GM18505 (cell line): ENCODE measurements around the gene PKDREJ.

Experiments used
- ATAC-seq: cut with Tn5 transposase; IDR thresholded peaks from one replicate; pipeline ENCODE4 v1.9.1; 2021; ENCODE audit not compliant: unreplicated experiment
- POLR2A ChIP-seq: IDR thresholded peaks from 4 replicates; pipeline ENCODE4 v1.6.1; 2011; ENCODE audit warnings: borderline replicate concordance; ENCODE audit not compliant: insufficient read depth, insufficient read length; ENCODE audit errors: extremely low read depth

PKDREJ gene

DNA sequence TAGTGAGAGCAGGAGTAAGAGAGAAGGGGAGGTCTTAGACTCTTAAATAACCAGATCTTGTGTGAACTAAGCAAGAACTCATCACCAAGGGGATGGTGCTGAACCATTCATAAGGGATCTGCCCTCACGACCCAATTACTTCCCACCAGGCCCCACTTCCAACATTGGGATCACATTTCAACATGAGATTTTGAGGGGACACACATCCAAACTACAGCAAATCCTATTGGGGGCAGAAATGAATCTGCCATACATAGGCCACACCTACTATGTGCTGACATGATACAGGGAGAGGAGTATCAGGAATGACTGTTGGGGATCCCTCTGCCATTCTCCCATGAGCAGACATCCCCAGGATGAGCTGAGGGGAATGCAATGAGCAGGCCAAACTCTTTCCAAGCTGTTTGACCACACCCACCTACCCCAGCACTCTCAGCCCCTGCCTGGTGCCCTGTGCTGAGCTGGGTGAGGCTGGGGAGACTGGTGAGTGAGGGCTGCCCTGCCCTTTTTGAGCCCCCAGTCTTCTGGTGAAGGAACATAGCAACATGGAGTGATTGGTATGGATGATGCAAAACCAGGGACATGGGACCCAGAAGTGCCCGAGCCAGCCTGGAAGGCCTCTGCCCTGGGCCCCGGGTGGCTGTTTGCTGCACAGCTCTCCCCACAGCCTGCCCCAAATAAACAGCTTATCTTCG is 32.3 kb upstream of the PKDREJ start:
- ATAC-seq, result no peak
- TF ChIP-seq POLR2A, result no peak

DNA sequence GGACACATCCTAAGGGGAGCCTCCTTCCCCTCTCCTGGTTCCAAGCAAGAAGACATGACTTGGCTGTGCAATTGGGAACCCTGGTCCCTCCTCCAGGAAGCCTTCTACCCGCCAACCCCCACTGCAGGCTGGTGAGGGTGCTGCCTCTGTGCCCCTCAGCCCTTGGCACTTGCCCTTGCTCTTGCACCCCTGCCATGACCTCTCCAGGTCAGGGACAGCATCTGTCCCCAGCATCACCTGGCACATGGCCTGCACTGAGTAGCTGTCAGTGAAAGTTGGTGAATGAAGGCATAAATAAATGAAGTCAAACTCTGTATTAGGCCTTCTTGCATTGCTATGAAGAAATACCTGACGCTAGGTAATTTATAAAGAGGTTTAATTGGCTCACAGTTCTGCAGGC is 31.6 kb upstream of the PKDREJ start:
- TF ChIP-seq POLR2A, result no peak
- ATAC-seq, result no peak

DNA sequence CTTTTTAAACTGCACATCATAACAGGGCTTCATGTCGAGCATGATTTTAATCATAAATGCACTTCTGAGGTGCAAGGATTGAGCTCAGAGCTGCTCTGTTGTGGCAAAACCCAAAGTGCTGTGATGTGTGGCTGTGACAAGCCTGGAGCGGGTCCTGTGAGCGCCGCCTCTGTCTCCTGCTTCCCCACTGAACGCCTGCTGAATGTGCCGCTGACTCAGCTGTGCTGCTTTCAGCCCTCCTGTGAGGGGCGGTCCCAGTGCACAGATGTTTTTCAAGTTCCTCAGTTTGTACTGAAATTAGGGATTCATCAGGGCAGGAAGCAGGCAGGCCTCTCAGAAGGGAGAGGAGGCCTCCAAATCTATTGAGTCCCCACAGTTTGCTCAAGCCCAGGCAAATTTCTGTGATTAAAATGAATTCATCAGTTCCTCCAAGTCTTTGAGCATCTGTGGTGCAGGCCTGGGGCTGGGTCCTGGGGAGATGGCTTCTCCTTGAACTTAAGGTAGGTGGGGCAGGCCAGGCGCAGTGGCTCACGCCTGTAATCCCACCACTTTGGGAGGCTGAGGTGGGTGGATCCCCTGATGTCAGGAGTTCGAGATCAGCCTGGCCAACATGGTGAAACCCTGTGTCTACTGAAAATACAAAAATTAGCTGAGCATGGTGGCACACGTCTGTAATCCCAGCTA is 30.6 kb upstream of the PKDREJ start:
- TF ChIP-seq POLR2A, result no peak
- ATAC-seq, result no peak

DNA sequence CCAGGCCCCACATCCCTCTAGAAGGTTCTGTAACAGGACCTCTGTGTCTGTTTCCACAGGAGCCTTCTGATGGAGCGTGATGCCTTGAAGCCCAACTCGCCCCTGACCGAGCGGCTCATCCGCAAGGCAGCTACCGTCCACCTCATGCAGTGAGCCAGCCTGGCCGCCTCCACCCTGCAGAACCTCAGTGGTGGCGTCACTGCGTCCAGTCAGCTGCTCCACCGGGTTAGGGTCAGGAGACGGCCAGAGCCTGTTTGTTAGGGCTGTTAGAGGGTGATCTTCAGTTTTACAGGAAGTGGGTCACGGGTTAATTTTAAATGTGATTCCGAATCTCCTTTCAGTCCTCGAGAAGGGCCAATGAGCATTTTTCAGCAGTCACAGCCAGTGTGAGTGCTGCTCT is 29.6 kb upstream of the PKDREJ start:
- ATAC-seq, result no peak

DNA sequence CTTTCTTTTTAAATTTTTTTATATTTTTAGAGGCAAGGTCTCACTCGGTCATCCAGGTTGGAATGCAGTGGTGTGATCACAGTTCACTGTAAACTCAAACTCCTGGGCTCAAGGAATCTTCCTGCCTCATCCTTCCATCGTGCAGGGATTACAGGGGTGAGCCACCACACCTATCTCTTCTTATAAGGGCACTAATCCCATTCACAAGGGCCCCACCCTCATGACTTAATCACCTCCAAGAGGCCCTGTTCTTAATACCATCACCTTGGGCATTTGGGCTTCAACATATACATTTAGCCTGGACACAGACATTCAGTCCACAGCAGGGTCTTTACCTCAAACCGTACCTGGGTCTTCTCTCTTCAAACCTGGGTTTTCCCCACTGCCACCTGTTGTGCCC is 29.0 kb upstream of the PKDREJ start:
- ATAC-seq, result no peak
- no peak for TF ChIP-seq POLR2A

More for the DNA sequence above, 29.6 kb upstream of the PKDREJ start:
- no peak for TF ChIP-seq POLR2A

DNA sequence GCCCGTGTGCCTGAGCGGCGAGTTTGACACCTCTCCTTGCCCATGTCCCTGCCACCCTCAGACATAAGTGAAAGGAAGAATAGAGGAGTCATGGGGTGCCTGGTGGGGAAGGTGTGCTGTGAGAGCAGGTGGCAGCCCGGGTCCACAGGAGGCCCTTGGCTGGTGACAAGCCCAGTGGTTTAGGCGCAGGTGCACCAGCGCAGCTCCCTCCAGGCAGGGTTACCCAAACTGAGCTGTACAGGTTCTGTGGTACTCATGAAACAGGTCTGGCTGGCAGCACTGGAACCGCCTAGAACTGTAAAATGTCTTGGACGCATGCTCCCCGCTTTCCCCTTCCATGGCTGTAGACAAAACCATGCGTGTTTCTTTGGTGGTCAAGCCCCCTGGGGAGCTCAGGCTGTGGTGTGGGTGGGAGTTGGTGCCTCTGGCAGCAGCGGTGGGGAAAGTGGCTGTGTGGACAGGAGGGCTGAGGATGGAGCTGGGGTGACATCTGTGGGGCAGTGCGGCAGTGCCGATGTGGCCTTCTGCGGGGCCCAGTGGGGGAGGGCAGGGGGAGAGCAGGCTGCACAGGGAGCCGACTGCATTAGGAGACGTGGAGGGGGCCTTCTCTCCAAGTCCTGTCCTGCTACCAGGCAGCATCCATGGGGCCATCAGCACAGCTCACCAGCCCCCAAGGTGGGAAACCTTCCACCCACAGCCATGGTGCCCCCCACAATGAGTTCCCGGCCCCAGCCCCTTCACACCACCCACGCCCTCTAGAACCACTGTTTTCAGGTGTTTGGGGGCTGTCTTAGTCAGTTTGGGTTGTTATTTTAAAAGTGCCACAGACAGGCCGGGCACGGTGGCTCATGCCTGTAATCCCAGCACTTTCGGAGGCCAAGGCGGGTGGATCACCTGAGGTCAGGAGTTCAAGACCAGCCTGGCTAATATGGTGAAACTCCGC is 28.0 kb upstream of the PKDREJ start:
- no peak for ATAC-seq
- no peak for TF ChIP-seq POLR2A

DNA sequence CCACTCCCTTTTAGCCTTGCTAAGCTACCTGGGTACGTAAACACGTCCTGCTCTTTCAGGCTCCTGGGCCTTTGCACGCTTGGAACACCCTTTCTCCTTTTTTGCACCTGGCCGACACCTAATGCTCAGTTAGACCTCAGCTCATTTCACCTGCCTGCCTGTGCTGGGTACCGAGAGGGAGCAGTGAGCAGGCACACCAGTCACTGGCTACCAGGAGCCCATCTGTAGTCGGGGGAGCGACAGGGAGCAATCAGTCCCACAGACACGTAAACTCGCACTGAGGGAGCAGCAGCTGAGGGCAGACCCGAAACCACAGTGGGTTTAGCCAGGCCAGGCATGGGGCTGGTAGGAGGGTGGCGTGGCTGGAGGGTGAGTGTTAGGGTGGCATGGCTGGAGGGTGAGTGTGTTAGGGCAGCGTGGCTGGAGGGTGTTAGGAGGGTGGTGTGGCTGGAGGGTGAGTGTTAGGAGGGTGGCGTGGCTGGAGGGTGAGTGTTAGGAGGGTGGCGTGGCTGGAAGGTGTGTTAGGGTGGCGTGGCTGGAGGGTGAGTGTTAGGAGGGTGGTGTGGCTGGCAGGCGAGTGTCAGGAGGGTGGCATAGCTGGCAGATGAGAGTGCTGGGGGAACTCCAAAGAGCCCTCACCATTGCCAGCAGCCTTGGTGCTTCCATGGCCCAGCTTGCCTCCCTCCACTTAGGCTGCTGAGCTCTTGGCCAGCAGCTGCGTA is 27.1 kb upstream of the PKDREJ start:
- no peak for ATAC-seq
- TF ChIP-seq POLR2A, result no peak

DNA sequence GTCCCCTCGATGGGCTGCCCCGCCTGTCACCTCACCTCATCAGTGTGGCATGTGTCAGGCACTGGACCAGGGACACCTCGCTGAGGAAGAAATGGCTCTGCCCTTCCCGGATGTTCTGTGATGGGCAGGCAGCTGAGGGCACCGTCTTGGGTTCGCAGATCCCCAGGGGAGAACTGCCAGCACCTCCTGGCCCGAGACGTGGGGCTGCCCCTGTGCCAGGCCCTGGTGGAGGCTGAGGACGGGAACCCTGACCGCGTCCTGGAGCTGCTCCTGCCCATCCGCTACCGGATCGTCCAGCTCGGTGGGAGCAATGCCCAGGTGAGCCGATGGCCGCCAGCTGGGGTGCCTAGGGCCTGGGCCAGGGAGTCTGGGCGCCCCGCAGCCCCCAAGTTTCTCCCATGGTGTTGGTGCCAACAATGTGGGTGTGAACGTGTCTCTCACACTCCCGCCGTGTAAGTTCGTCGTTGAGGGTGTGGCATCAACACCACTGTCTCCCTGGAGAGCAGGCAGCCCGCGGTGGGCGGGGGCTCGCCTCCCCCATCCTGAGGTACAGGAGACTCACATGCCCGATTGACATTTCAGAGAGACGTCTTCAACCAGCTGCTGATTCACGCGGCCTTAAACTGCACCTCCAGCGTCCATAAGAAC is 26.2 kb upstream of the PKDREJ start:
- no peak for ATAC-seq
- no peak for TF ChIP-seq POLR2A

DNA sequence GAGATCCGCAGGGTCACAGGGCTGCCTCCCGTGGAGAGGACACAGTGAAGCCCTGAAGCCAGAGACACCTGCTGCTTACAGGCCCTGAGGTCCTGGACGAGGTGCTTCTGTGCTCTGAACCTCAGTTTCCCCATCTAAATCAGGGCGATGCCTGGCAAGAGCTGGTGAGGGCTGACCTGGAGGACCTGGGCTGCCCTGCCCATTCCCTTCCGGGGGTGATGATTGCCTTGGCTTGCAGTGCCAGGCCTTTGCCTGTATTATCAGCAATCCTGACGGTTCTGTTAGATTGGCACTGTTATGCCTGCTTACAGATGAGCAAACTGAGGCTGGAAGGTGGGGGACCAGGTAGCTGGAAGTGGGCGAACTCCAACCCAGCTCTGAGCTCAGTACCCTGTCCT is 25.7 kb upstream of the PKDREJ start:
- no peak for TF ChIP-seq POLR2A
- ATAC-seq, result no peak

DNA sequence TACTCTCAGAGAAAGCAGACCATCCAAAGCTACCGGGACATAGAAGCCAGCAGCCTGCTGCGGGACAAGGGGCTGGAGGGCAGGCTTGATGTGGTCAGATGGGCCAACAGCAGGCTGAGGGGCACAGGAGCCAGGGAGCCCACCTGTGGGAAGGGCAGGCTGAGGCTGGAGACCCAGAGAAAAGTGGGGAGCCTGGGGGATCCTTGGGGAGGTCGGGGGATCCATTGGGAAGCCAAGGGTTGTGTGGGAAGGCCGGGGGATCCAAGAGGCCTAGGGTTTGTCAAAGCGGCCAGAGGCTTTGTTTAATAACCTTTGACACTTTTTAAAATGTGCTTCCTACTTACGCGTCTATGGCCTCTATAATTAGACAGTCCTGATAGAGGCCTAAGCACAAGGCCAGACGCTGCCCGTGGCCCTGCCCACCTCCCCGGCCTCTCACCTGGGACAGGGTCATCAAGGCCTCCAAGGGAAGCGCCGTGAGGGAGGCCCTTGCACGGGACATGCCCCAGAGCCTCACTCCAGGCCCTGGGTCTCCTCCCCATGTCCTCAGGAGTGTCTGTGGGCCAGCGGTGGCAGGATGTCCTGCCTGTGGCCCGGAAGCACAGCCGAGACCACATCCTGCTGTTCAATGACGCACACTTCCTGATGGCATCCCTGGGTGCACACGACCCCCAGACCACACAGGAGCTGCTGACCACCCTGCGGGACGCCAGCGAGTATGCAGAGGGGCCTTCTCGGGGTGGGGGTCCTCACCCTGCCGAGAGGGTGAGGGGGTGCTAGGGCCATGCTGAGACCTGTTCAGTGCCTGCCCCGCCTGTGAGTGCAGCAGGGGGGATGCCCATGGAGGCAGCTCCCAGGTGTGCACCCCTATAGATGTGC is 25.0 kb upstream of the PKDREJ start:
- peak; percentile 87 for TF ChIP-seq POLR2A
- no peak for ATAC-seq

DNA sequence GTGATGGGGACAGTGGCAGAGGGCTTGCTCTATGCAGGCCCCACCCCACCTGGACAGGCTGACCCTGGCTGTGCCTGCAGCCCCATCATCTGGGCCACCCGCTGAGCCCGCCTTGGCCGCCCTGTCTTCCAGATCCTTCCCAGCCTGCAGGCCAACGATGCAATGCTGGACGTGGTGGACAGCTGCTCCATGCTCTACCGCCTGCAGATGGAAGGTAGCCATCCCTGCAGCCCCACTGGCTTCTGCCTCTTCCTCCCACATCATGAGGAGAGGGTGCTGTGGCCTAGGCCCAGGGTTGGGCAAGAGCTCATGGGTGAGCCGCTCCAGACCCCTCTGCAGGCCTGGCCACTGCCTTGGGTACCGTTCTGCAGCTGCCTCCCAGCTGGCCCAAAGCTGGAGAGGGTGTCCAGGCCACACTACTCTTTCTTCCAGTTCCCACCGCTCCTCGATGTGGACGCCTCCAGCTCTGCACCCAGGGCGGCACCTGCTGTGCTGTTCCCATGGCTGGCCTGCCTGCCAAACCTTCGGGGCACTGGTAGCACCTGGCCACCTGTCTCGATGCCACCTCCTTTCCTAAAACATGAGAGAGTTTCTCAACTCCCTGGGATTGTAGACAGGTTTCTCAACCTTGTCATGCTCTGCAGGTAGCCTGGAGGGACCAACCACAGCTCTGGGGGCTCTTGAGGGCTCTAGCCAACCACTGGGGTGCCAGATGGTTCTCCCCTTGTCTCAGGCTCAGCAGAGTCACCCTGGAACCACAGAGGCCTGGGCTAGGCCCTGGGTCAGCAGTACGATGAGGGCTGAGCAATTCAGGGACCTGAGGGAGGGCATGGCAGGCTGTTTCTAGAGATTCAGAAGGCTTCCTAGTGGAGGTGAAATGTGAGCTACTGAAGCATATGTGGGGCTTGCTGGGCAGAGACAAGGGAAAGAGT is 24.1 kb upstream of the PKDREJ start:
- no peak for ATAC-seq
- no peak for TF ChIP-seq POLR2A
